Activated T-cell treated with anti-CD3 and anti-CD28 coated beads for 48 hours (primary cell): ENCODE results near the gene ERVFRD-1.

Experiments
- DNase-seq: peaks from one replicate; pipeline ENCODE4 v3.0.0-alpha.2; 2020; ENCODE audit warnings: low read depth

ERVFRD-1 gene, protein sequence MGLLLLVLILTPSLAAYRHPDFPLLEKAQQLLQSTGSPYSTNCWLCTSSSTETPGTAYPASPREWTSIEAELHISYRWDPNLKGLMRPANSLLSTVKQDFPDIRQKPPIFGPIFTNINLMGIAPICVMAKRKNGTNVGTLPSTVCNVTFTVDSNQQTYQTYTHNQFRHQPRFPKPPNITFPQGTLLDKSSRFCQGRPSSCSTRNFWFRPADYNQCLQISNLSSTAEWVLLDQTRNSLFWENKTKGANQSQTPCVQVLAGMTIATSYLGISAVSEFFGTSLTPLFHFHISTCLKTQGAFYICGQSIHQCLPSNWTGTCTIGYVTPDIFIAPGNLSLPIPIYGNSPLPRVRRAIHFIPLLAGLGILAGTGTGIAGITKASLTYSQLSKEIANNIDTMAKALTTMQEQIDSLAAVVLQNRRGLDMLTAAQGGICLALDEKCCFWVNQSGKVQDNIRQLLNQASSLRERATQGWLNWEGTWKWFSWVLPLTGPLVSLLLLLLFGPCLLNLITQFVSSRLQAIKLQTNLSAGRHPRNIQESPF

DNA sequence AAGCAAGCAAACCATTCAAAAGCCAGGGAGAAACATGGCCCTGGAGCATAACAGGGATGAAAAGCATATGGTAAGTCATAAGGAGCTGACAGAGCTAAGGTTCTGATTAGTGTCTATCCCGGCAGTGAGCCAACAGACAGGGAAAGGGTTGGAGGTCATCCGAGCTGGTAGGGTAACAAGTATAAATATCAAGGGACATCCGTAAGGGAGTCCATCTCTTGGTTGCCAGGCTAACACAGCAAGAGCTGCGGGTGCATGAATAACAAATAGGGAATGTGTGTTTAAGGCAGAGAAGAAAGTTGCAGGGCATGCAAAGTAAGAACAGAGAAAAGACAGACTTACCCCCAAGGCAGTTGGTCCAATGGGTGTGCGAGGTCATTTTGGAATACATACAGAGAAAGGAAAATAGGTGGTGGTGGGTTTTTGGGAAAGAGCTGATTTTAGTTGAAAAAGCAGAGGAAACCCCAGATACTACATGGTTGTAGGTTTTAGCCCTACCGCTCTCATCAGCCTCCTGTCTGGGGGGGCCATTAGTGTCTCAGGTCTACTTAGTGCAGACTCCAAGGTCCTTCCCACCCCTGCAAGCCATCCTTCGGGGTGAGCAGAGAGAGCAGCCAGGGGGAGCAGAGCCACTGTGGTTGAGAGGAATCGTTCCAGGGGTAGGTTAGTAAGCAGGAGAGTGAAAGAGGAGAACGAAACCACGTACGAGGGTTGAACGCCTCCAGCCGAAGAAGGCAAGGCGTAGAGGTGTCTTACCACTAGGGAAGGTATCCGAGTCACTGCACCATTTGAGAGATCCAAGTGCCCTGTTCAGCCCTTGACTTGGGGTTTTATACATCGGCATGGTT lies at the start of gene ERVFRD-1:
ERVFRD-1 (minus strand) TSS at position 805 of the 848 bp plus-strand sequence. CDS start 6,415 bp downstream, outside the sequence.
- no peak for DNase-seq

DNA sequence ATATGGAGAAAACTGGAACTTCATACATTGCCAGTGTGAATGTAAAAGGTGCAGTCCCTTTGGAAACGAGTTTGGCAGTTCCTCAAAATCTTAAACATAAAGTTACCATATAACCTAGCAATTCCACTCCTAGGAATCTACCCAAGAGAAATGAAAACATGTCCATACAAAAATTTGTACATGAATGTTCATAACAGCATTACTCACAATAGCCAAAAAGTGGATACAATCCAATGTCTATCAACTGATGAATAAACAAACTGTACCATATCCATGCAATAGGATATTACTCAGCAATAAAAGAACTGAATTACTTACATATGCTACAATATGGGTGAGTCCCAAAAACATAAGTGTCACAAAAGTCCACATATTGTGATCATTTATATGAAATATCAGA lies 48.7 kb upstream of the ERVFRD-1 start:
- DNase-seq, result no peak

DNA sequence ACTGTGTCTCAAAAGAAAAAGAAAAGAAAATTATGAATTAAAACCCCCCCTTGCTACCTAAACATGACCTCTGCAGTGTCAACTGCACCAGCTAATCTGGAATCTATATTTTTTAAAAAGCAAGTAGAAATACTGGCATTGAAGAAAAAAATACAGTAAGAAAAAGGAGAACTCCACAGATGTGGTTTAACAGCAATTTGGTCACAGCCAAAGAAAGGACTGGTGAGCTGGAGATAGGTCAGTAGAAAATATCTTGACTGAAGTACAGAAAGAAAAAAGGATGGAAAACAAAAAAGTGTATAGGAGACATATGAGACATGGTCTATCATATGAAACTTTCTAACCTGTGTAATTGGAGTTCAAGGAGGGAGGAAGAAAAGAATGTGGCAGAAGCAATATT lies 44.1 kb upstream of the ERVFRD-1 start:
- no peak for DNase-seq

DNA sequence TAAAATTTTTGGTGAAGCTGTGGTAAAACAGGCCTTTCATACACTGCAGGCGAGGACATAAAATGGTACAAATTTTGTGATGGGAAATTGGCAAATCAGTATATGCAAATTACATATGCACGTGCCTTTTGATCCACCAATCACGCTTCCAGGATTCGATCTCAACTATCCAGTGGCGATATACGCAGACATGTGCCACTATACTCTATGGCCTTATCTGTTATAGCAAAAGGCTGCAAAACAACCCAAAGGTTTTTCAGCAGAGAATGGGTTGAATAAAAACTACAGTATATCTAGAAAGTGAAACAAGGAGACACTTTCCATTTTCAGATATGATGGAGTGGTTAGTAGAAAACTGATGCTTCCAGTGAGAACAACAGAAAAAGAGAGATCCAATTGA lies 41.9 kb upstream of the ERVFRD-1 start:
- DNase-seq, result no peak

DNA sequence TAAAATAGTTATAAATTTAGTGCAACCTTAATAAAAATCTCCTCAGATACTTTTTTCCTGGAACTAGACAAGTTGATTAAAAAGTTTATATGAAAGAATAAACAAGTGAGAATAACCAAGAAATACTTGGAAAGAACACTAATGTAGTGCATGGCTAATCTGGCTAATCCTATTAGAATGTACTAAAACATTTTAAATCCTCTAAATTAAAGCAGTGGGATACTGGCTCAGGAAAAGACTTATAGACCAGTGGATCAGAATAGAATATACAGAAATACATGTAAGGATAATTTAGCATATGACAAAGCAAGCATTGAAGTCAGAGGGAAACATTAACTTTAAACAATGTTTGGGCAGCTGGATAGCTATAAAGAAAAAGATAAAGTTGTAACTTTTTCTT lies 41.1 kb upstream of the ERVFRD-1 start:
- no peak for DNase-seq

DNA sequence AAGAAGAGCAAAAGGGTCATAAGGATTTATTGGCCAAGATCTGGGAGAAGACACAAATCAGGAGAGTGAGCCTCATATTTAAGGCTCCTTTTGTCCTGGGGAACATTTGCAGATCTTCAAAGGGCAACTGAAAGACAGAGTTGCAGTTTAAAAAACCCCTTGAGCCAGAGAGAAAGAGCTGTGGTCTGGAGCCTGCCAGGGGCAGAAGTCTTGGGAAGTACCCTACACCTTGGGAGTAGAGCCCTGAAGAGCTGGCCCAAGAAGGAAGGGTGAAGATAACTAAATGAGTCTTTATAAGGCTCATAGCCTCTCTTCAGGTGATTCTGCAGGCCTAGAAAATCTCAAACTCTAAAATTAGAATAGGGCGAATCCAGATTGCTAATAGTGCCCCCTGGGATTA lies 40.0 kb upstream of the ERVFRD-1 start:
- no peak for DNase-seq

DNA sequence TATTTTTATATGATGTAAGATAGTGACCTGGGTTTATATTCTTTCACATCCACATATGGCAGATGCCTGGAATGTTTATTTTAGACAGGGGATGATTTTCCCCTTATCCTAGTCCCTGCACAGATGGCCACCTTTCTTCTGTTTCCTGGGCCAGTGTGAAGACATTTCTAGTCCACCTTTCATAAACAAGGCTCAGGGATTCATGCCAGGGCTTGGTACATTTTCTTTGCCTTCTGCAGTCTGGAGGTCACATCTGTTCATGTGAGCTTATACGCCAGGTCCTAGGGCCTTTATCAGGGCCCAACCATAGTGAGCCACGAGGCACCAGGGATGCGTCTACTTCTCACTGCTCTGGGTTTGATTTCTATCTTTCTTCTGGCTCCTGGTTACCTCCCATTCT lies 38.0 kb upstream of the ERVFRD-1 start:
- DNase-seq, result no peak

DNA sequence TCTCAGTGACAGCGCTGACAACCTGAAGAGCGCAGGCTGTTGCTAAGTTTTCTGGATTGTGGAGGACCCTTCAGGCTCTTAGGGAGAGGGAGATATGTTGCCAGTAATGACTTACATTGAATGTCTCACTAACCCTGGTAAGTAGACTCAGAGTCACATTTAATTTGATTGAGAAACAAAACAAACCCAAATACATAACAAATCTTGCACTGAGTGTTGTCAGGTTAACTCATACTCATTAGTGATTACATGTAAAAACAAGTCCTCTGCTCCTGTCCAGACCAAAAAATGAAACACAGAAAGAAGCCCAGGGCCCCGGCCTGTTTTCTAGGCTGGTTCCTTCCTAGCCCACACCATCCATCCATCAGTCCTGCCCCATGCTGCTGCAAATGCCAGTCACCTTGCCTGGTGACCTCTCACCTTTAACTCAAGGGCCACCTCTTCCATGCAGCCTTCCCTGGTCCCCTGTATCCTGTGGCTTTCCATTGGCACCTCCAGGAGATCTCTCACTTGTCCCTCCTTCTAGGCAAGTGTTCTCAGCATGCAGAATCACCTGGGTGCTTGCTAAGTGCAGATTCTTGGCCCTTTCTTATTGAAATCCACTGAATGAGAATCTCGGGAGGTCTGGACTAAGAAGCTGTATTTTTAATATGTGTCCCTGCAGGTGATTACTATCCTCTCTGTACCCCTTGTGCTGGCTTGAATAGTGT lies 34.7 kb upstream of the ERVFRD-1 start:
- DNase-seq, result no peak

DNA sequence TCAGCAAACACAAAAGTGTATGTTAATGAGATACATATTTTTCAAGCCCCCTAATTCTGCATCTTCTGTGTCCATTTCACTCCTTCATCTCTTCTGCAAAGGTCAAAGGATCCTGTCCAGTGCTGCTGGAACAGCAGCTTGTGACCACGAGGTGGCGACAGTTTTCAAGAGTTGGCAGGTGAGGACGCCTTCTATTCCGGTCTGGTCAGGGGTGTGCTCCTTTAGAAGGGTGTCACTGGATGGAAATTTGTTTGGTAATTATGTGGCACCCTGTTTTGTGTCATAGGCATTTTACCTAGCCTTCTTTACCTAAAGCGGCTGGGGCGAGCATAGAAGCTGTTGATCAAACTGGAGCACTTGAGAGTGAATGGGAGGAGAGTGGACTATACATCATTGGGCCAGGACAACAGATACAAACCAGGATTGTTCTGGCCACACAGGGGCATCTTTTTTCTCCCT lies 32.9 kb upstream of the ERVFRD-1 start:
- DNase-seq, result peak; percentile 63

DNA sequence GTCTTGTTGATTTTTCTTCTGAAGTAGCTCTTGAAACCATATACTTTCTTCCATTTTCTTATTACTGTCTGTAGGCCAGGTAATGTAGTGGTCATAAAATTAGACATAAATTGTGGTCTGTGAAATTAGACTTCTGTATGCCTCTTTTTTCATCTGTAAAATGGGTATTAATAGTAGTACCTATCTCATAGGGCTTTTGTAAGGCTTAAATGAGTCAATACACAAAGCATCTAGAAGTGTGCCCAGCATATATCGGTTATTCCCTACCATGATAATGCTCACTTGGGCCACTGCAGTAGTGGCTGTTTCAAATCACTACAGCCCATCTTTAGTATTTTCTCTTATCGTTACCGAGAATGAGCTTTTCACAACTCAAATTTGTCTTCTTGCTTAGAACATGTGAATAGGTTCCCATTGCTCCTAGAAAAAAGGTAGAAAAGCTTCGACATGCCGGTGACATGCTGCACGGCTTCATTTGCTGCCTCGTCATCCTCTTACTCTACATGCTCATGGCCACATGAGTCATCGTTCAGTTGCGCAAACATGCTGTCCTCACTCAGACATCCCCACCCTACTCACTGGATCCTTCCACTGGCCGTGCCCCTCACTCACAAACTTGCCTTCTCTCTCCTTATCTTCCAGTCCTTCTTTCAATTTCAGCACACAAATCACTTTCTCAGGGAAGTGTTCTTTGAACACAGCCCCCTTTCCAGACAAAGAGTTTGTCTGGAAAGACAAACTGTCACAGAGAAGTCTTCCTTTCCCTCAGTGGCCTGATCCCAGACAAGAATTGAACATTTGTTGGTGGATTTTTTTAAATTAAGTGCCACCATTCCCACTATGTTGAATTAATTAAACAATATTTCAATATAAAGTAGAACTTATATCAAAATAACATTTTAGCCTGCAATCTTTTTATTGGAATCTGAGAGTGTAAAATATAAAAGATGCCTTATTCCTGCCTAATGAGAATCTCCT lies 32.2 kb upstream of the ERVFRD-1 start:
- DNase-seq, result peak; percentile 12

DNA sequence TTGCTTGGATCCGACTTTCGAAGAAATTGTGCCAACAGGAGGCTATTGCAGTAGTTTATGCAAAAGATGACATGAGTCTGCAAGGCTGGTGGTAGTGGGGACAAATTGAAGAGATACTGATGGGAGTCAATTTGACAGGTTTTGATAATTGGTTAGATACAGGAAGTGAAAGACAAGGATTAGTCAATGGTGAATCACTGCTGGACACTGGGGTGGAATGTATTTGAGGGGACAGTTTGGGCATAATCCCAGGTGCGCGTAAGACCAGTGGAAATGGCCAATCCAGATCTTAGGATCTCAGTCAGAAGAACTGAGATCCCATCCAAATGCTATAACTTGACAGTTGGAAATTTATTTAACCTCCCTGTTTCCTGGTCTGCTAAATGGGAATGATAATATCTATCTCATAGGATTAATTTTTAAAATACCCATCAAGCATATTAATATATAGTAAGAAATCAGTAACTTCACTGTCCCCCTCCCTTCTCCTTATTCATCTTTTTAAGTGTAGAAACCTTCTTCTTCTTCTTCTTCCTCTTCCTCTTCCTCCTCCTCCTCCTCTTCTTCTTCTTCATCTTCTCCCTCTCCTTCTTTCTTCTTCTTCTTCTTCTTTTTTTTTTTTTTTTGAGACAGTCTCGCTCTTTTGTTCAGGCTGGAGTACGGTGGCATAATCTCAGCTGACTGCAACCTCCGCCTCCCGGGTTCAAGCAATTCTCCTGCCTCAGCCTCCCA lies 30.9 kb upstream of the ERVFRD-1 start:
- no peak for DNase-seq

DNA sequence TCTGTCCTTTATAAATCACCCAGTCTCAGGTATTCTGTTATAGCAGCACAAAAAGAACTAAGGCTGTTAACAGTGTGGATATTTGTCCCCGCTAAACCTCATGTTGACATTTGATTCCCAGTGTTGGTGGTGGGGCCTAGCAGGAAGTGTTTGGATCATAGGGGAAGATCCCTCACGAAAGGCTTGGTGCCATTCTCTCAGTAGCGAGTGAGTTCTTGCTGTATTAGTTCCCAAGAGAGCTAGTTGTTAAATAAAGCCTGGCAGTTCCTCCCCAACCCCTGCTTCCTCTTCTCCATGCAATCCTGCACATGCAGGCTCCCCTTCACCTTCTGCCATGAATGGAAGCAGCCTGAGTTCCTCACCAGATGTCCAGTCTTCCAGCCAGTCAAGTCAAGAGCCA lies 29.8 kb upstream of the ERVFRD-1 start:
- no peak for DNase-seq

DNA sequence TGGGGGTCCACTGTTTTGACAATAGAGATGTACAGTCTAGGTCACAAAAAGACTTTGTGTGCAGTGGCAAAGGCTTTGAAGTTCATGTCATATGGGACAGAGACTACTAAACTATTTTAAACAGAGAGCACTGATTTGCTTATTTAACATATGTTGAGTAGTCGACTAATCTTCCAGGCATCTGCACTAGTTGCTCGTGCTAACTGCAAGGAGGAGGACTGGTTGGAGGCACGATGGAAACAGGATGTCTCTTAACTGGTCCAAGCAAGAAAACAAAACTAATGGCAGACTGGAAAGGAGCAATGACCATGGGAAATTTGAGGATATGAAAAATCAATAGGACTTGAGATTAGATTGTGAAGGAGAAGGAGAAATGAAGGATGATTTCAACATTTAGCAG lies 28.5 kb upstream of the ERVFRD-1 start:
- DNase-seq, result no peak

DNA sequence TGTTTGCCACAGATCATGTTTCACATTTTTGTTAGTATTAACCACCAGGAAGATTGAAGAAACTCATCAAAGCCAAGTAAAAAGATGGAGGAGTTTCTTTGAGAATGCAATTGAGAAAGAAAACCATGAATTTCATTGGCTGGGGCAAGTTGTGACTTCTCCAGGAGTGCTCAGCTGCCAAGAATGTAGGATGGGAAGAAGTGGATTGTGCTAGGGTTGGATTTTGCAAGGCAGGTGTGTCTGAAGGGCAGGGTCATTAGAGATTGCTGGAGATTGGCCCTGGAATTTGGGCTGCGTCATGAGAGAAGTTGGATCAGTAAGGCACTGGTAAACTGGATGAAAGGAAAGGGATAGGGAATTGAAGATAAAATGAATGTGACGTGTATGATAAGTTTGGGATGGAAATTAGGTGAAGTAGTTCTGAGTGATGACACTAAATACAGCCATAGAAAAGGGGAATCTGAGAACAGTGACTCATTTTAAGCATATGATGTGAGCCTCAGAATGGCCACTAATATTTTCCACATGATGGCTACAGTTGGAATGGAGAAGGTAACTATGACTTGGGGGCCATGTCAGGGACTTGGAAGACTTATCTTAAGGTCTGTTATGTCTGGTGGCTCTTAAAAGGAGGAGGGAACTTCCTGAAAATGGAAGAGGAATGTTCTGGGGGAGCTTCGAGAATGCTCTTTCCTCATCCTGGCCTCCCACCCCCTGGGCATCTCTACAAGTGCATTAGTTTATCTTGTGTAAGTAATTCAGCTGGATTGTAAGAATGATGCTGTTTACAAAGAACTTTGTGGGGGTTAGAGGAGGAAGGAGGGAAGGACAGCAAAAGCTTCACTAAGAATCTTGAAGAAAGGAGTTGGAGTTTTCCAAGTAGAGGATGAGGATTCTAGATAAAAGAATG lies 27.8 kb upstream of the ERVFRD-1 start:
- DNase-seq, result no peak

DNA sequence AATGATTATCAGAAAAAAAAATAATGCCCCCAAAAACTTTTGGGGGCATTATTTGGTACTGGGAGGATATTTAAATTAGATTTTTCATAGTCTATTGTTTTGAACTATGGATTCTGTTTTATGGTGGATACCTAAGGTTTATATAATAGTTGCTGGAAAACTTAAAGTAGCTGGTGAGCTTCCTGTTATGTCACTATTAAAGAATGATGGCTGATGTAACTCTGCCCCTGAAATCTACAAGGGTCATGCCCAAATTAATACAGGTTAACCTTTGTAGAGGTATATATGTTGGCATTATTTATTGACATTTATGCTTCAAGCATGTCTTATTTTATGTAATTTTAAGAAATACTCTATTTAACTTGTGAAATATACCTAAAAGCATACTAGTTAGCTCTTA lies 25.3 kb upstream of the ERVFRD-1 start:
- DNase-seq, result no peak

DNA sequence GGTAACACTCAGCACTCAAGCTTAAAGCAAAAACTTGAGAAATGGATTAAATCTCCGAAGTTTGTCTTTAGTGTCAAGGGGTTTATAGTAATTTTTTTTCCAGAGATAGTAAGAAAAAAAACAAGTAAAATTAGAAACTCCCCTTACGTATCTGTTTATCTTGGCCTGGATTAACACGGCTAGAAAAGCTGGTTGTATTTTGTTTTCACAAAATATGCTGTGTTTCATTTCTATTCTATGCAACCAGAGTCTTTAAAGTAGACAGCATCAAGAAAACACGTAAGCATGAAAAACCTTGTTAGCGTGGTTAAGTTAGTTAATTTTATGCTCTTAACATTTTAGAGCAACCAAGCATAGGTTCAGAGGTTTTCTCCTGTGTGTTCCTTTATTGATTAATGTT lies 21.8 kb upstream of the ERVFRD-1 start:
- DNase-seq, result no peak

DNA sequence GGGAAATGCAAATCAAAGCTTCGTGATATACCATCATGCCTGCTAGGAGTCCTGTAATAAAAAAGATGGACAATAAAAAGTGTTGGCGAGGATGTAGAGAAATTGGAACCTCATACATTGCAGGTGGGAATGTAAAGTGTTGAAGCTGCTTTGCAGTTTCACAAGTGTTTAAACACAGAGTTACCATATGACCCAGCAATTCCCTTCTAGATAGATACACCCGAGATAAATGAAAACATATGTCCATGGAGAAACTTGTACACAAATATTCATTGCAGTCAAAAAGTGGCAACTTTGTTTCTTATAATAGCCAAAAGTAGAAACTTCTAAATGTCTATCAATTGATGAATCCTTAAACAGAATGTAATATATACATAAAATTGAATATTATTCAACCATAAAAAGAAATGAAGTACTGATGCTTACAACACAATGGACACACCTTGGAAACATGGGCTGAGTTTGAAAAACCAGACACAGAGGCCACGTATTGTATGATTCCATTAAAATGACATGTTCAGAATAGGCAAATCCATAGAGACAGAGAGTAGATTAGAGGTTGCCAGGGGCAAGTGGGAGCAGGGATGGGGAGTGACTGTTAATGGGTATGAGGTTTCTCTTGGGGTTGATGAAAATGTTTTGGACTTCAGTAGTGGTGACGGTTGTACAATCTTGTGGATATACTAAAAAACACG lies 20.8 kb upstream of the ERVFRD-1 start:
- DNase-seq, result no peak

DNA sequence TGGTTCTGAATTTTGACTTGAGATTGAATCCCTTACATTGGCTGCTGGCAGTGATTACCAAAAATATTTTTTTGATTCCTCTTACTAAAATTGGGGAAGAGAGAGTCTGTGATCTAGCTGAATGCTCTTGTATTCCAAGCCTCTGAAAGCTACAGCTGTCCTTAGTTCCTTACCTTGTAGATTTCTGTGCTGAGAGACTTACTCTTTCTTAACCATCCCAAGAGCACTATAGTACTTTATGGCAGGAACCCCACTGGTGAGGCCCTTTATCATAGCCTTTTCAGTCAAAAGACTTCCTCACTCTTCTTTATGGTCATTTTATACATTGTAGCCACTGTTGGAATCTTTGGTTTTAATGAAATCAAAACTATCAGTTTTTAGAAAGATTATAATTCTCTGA lies 19.1 kb upstream of the ERVFRD-1 start:
- no peak for DNase-seq
